Measurements from ENCODE around the gene CCL24. TPM values are rescaled to one million over a fixed set of nuclear protein-coding genes. Genes with fewer than 3 reads are reported as not detected.
"Not testable (repeated sequence)": the region's sequence is repeated elsewhere in the genome, so short reads cannot be mapped to it uniquely, and the experiment has no call there.

Gene CCL24
- total RNA-seq, 2 donors from 2014 or later, result not detected

DNA sequence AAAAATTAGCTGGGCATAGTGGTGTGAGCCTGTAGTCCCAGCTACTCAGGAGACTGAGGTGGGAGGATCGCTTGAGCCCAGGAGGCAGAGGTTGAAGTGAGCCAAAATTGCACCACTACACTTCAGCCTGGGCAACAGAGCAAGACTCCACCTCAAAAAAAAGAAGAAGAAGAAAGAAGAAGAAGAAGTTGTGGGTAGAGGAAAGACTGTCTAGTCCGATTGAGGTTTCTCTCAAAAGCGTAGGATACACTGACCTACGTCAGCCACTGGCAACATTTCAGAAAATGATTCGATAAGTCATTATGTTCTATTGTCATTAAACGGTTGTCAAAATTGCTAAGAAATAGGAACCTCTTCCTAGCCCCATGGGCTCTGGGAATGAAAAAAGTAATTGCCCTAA is 42.9 kb upstream of the CCL24 start:
- H3K4me1 Mint-ChIP-seq, result no peaks in the 10 kb centered on the region
- no peaks in the 10 kb centered on the region for H3K9me3 Mint-ChIP-seq
- no peak overlapping the region for H3K4me3 Mint-ChIP-seq
- no peaks in the 10 kb centered on the region for H3K27me3 ChIP-seq (ENCODE audit: control insufficient read depth, insufficient read depth, low read length, poor library complexity, severe bottlenecking)
- TF ChIP-seq CTCF (conservative IDR thresholded peaks at IDR 0.05), result no peak
- H3K36me3 ChIP-seq (ENCODE audit: control insufficient read depth, insufficient read depth, low read length), result no peaks in the 10 kb centered on the region
- H3K4me3 ChIP-seq (ENCODE audit: low read length), result no peak overlapping the region
- no peak overlapping the region for H3K27ac ChIP-seq (ENCODE audit: low read depth, low read length)
- 94 to 96% methylated on average over 5 to 6 of the region's 6 CpGs for WGBS, 2 experiments (ENCODE audit: insufficient coverage in 1 of 2, insufficient read length in 1 of 2)
- H3K9me3 ChIP-seq (ENCODE audit: control insufficient read depth, low read length), result no peaks in the 10 kb centered on the region
- no peak overlapping the region for H3K9ac ChIP-seq (ENCODE audit: extremely low read depth, low read length, poor library complexity, severe bottlenecking)
- no peak overlapping the region for H3K27ac Mint-ChIP-seq
- H3K36me3 Mint-ChIP-seq (ENCODE audit: low read depth), result no peaks in the 10 kb centered on the region
- H3K27me3 Mint-ChIP-seq (ENCODE audit: insufficient read depth), result peaks cover 3% of the 10 kb centered on the region
- H3K4me1 ChIP-seq (ENCODE audit: control insufficient read depth, insufficient read depth, low read length), result no peaks in the 10 kb centered on the region
- DNase-seq, result no peak

DNA sequence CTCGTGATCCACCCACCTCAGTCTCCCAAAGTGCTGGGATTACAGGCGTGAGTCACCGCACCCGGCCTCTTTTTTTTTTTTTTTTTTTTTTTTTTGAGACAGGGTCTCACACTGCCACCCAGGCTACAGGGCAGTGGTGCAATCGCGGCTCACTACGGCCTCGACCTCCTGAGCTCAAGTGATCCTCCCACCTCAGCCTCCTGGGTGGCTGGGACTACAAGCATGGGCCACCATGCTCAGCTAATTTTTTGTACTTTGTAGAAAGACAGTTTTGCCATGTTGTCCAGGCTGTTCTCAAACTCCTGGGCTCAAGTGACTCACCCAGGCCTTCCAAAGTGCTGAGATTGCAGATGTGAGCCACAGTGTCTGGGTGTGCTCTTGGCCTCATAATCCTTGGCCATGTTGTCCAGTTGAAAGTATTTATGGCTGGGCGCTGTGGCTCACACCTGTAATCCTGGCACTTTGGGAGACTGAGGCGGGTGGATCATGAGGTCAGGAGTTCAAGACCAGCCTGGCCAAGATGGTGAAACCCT is 41.3 kb upstream of the CCL24 start:
- not testable (repeated sequence) for H3K4me1 Mint-ChIP-seq; DNase-seq; H3K4me1 ChIP-seq (ENCODE audit: control insufficient read depth, insufficient read depth, low read length); H3K27me3 ChIP-seq (ENCODE audit: control insufficient read depth, insufficient read depth, low read length, poor library complexity, severe bottlenecking); H3K9ac ChIP-seq (ENCODE audit: extremely low read depth, low read length, poor library complexity, severe bottlenecking); H3K36me3 ChIP-seq (ENCODE audit: control insufficient read depth, insufficient read depth, low read length); H3K27ac ChIP-seq (ENCODE audit: low read depth, low read length); H3K4me3 Mint-ChIP-seq; H3K9me3 ChIP-seq (ENCODE audit: control insufficient read depth, low read length); H3K27ac Mint-ChIP-seq; H3K36me3 Mint-ChIP-seq (ENCODE audit: low read depth); H3K4me3 ChIP-seq (ENCODE audit: low read length); H3K9me3 Mint-ChIP-seq; H3K27me3 Mint-ChIP-seq (ENCODE audit: insufficient read depth)
- 97 to 98% methylated on average over 5 to 10 of the region's 10 CpGs for WGBS, 2 experiments (ENCODE audit: insufficient coverage in 1 of 2, insufficient read length in 1 of 2)

DNA sequence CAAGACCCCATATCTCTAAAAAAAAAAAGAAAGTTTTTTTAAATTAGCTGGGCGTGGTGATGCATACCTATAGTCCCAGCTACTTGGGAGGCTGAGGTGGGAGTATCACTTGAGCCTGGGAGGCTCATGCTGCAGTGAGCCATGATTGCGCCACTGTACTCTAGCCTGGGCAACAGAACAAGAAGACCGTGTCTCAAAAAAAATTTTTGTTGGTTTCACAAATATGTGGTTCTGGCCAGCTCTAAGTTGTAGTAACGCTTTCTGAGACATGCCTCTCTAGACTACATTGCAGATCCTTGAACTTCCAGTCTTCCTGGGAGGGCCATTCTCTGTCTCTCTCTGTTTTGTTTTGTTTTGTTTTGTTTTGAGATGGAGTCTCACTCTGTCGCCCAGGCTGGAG is 40.6 kb upstream of the CCL24 start:
- Histone ChIP-seq H3K27me3 (ENCODE audit: control insufficient read depth, insufficient read depth, low read length, poor library complexity, severe bottlenecking) (no peaks in the 10 kb centered on the region), H3K36me3 (ENCODE audit: control insufficient read depth, insufficient read depth, low read length) (no peaks in the 10 kb centered on the region), H3K9ac (ENCODE audit: extremely low read depth, low read length, poor library complexity, severe bottlenecking) (no peak overlapping the region), H3K9me3 (ENCODE audit: control insufficient read depth, low read length) (no peaks in the 10 kb centered on the region), H3K4me1 (ENCODE audit: control insufficient read depth, insufficient read depth, low read length) (no peaks in the 10 kb centered on the region), H3K4me3 (ENCODE audit: low read length) (no peak overlapping the region), H3K27ac (ENCODE audit: low read depth, low read length) (no peak overlapping the region)
- 88 to 91% methylated on average over 5 of the region's 5 CpGs for WGBS, 2 experiments (ENCODE audit: insufficient coverage in 1 of 2, insufficient read length in 1 of 2)
- Mint-ChIP-seq H3K4me3 (no peak overlapping the region), H3K36me3 (ENCODE audit: low read depth) (no peaks in the 10 kb centered on the region), H3K27me3 (ENCODE audit: insufficient read depth) (peaks cover 8% of the 10 kb centered on the region), H3K9me3 (no peaks in the 10 kb centered on the region), H3K4me1 (no peaks in the 10 kb centered on the region), H3K27ac (no peak overlapping the region)
- no peak for TF ChIP-seq CTCF (conservative IDR thresholded peaks at IDR 0.05)
- DNase-seq, result no peak

- H3K4me3 ChIP-seq (ENCODE audit: low read length), result no peak overlapping the region
- H3K27ac Mint-ChIP-seq, result no peak overlapping the region
- H3K4me1 ChIP-seq (ENCODE audit: control insufficient read depth, insufficient read depth, low read length), result no peaks in the 10 kb centered on the region
- no peaks in the 10 kb centered on the region for H3K4me1 Mint-ChIP-seq
- no peaks in the 10 kb centered on the region for H3K36me3 Mint-ChIP-seq (ENCODE audit: low read depth)
- H3K36me3 ChIP-seq (ENCODE audit: control insufficient read depth, insufficient read depth, low read length), result no peaks in the 10 kb centered on the region
- H3K27me3 ChIP-seq (ENCODE audit: control insufficient read depth, insufficient read depth, low read length, poor library complexity, severe bottlenecking), result no peaks in the 10 kb centered on the region
- H3K4me3 Mint-ChIP-seq, result no peak overlapping the region
- H3K27ac ChIP-seq (ENCODE audit: low read depth, low read length), result no peak overlapping the region
- H3K9me3 Mint-ChIP-seq, result no peaks in the 10 kb centered on the region
- no peak for DNase-seq
- no peak overlapping the region for H3K9ac ChIP-seq (ENCODE audit: extremely low read depth, low read length, poor library complexity, severe bottlenecking)
- 89 to 93% methylated on average over 4 of the region's 4 CpGs for WGBS, 2 experiments (ENCODE audit: insufficient coverage in 1 of 2, insufficient read length in 1 of 2)
- no peak for TF ChIP-seq CTCF (conservative IDR thresholded peaks at IDR 0.05)
- H3K9me3 ChIP-seq (ENCODE audit: control insufficient read depth, low read length), result no peaks in the 10 kb centered on the region
- H3K27me3 Mint-ChIP-seq (ENCODE audit: insufficient read depth), result peaks cover 17% of the 10 kb centered on the region
These were observed 36.6 kb upstream of the CCL24 start for GRCh38 chr7:75850235-75850634.

Measured in endodermal cell (in vitro differentiated cells).